WI38 (cell line): ENCODE measurements around the gene TOMM20.

Experiments
- H3K4me3 ChIP-seq: 2 replicates; pipeline ENCODE4 v1.5.1; 2011; ENCODE audit warnings: low read depth, mild to moderate bottlenecking, control low read depth, low read length
- TF ChIP-seq, protein P1 (sequence below): IDR thresholded peaks from 2 replicates; pipeline ENCODE4 v1.5.1; 2012; ENCODE audit warnings: low read depth, mild to moderate bottlenecking, control low read depth, low read length

The TOMM20 gene

DNA sequence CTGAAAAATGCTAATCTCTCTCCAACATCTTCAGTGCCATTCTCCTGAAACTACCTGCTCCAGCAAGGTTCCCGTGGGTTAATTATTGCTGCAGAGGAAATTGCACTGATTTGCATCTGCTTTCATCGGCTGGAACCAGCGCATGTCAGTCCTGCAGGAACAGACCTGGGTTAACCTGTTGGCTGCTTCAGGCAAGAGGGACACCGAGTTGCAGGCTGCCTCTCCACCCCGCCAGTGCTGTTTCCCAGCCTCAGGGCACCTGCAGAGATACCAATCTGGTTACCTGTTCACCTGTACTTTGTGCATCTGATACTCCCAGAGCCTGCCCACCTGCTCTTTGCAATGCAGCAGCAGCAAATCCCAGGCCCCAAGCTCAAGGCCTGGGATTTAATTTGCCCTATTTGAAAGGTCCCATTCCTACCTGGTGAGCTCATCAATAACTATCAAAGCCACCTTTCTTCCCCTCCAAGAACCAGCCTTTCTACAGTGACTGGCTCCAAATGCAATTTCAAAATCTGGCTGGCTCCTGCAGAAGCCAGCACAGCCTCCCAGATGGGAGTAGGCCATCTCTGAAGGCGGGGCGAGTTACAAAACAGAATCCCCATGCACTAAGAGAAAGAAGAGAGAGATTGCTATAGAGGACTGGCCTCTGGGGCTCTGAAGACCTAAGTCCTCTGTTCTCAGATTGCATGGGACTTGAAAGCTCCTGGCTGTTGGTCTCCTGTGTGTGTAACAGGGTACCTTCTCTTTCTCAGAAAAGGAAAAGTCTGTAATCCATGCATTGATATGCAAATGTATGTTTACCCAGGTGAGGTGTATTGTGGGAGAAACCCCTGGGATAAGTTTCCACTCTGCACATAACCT is 67.8 kb downstream of the TOMM20 start:
- no peak overlapping the region for H3K4me3 ChIP-seq
- TF ChIP-seq, protein P1, sequence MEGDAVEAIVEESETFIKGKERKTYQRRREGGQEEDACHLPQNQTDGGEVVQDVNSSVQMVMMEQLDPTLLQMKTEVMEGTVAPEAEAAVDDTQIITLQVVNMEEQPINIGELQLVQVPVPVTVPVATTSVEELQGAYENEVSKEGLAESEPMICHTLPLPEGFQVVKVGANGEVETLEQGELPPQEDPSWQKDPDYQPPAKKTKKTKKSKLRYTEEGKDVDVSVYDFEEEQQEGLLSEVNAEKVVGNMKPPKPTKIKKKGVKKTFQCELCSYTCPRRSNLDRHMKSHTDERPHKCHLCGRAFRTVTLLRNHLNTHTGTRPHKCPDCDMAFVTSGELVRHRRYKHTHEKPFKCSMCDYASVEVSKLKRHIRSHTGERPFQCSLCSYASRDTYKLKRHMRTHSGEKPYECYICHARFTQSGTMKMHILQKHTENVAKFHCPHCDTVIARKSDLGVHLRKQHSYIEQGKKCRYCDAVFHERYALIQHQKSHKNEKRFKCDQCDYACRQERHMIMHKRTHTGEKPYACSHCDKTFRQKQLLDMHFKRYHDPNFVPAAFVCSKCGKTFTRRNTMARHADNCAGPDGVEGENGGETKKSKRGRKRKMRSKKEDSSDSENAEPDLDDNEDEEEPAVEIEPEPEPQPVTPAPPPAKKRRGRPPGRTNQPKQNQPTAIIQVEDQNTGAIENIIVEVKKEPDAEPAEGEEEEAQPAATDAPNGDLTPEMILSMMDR: no peak
